ENCODE measurements around the gene FAM107B.

DNA sequence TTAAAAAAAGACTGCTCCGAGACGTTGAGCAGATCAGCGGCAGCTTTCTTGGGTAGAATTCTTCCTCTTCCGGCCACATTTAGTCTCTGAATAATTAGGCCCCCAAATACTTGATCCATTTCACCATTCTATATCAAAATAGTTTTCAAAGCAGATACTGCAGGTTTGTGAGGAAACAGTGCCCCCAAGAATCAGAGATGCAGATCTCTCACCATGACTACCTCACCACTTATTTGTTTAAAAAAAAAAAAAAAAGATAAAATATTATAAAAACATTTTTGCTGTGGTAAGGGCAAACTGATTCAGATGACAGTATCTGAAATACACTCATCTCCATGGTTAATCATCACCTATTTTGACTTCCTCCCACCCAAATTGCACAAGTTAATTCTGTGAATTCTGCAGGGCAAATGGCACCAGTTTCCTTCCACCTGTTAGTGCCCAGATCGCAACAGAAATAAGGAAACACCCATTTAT, 210.4 kb downstream of the FAM107B start:
- TF ChIP-seq, protein P1, sequence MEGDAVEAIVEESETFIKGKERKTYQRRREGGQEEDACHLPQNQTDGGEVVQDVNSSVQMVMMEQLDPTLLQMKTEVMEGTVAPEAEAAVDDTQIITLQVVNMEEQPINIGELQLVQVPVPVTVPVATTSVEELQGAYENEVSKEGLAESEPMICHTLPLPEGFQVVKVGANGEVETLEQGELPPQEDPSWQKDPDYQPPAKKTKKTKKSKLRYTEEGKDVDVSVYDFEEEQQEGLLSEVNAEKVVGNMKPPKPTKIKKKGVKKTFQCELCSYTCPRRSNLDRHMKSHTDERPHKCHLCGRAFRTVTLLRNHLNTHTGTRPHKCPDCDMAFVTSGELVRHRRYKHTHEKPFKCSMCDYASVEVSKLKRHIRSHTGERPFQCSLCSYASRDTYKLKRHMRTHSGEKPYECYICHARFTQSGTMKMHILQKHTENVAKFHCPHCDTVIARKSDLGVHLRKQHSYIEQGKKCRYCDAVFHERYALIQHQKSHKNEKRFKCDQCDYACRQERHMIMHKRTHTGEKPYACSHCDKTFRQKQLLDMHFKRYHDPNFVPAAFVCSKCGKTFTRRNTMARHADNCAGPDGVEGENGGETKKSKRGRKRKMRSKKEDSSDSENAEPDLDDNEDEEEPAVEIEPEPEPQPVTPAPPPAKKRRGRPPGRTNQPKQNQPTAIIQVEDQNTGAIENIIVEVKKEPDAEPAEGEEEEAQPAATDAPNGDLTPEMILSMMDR (IDR thresholded peaks at IDR 0.05), result no peak
- no peak for TF ChIP-seq EP300 (IDR thresholded peaks at IDR 0.05)

Measured in suprapubic skin (tissue), 3 donors.